Upper lobe of right lung (tissue), 1 donor: ENCODE results near the gene SYT13. TPM values are rescaled to one million over a fixed set of nuclear protein-coding genes. Genes with fewer than 3 reads are reported as not detected.

Source experiments
- ATAC-seq: fragments of 200-7000 bp; cut with Tn5 transposase; one replicate; pipeline ENCODE4 v1.9.1; 2020; ENCODE audit warnings: mild to moderate bottlenecking, moderate library complexity
- DNase-seq: peaks from one replicate; pipeline ENCODE4 v3.0.0-alpha.2; 2020
- H3K27ac ChIP-seq: fragments of 200-600 bp; one replicate; pipeline ENCODE4 v1.8.0; 2022
- H3K27me3 ChIP-seq: fragments of 200-600 bp; one replicate; pipeline ENCODE4 v1.8.0; 2022; ENCODE audit warnings: mild to moderate bottlenecking
- H3K36me3 ChIP-seq: fragments of 200-600 bp; one replicate; pipeline ENCODE4 v1.8.0; 2022
- H3K4me1 ChIP-seq: fragments of 200-600 bp; one replicate; pipeline ENCODE4 v1.8.0; 2022
- H3K4me3 ChIP-seq: fragments of 200-600 bp; one replicate; pipeline ENCODE4 v1.8.0; 2022; ENCODE audit warnings: mild to moderate bottlenecking
- H3K9me3 ChIP-seq: fragments of 200-600 bp; one replicate; pipeline ENCODE4 v1.8.0; 2022
- intact Hi-C: fragments of 100-400 bp; cut with DNase I; formaldehyde crosslinking; loops from one replicate; pipeline ENCODE4 v1.11.0; 2022
- total RNA-seq: library from RNA; stranded (reverse); fragmentation: NEBNext Ultra II Directional; extraction: Animal tissue kit (Norgen Biotek cat#: 25700); gene quantifications from one replicate; pipeline ENCODE4 v1.2.1, GENCODE V29; 2021
- TF ChIP-seq, protein P1 (sequence below): fragments of 200-600 bp; IDR thresholded peaks from one replicate; pipeline ENCODE4 v1.8.0; 2022; ENCODE audit warnings: antibody characterized with exemption
- donor health status: DM: no; HTN: yes; CAD: no; lungs with severe emphysema.

Gene SYT13
- total RNA-seq, 1 donor from 2014 or later: not detected

DNA sequence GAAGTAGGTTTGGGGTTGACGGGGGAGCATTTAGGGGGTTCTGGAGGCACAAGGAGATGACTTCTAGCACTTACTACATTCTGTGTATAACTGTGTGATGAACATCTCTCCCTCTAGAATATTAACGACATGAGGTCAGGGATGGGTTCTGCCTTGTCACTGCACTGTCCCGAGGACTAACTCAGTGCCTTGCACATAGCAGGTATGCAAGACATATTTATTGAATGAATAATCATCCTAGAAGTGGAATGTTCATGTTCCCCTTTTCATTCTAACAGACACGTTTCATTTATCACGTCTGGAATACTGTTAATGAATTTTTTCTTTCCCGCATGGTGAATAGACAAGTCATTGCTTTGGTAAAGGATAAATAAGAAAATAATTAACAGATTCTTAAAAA is 12.6 kb downstream of the SYT13 start:
- intact Hi-C loops: no loop called here
- Histone ChIP-seq H3K27ac (no peak overlapping the region), H3K27me3 (peaks cover 5% of the 10 kb centered on the region), H3K4me3 (no peak overlapping the region), H3K4me1 (no peaks in the 10 kb centered on the region), H3K9me3 (no peaks in the 10 kb centered on the region), H3K36me3 (no peaks in the 10 kb centered on the region)
- TF ChIP-seq, protein P1, sequence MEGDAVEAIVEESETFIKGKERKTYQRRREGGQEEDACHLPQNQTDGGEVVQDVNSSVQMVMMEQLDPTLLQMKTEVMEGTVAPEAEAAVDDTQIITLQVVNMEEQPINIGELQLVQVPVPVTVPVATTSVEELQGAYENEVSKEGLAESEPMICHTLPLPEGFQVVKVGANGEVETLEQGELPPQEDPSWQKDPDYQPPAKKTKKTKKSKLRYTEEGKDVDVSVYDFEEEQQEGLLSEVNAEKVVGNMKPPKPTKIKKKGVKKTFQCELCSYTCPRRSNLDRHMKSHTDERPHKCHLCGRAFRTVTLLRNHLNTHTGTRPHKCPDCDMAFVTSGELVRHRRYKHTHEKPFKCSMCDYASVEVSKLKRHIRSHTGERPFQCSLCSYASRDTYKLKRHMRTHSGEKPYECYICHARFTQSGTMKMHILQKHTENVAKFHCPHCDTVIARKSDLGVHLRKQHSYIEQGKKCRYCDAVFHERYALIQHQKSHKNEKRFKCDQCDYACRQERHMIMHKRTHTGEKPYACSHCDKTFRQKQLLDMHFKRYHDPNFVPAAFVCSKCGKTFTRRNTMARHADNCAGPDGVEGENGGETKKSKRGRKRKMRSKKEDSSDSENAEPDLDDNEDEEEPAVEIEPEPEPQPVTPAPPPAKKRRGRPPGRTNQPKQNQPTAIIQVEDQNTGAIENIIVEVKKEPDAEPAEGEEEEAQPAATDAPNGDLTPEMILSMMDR: no peak
- ATAC-seq (no peak), DNase-seq (no peak)

DNA sequence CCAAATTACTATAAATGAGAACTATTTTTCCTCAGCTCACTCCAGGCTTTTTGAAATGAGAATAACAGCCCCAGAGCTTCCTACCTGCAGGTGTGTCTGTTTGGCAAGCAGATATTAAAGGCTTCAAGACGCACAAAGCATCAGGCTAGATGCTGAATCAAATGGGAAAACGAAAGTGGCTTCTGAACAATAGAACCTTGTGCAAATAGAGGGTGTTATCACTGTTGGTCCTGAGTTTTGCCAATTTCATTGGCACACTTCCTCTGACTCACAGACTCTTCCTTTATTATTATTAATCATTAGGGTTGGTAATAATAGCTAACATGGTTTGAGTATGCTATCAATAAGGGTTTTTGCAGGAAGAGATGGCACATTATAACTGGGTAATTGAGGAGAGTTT is 13.4 kb downstream of the SYT13 start:
- peaks cover 7% of the 10 kb centered on the region for H3K27me3 ChIP-seq
- H3K4me1 ChIP-seq: no peaks in the 10 kb centered on the region
- intact Hi-C loops: no loop called here
- no peaks in the 10 kb centered on the region for H3K36me3 ChIP-seq
- TF ChIP-seq, protein P1: no peak
- no peak overlapping the region for H3K4me3 ChIP-seq
- no peak overlapping the region for H3K27ac ChIP-seq
- H3K9me3 ChIP-seq: no peaks in the 10 kb centered on the region
- ATAC-seq: no peak
- no peak for DNase-seq

DNA sequence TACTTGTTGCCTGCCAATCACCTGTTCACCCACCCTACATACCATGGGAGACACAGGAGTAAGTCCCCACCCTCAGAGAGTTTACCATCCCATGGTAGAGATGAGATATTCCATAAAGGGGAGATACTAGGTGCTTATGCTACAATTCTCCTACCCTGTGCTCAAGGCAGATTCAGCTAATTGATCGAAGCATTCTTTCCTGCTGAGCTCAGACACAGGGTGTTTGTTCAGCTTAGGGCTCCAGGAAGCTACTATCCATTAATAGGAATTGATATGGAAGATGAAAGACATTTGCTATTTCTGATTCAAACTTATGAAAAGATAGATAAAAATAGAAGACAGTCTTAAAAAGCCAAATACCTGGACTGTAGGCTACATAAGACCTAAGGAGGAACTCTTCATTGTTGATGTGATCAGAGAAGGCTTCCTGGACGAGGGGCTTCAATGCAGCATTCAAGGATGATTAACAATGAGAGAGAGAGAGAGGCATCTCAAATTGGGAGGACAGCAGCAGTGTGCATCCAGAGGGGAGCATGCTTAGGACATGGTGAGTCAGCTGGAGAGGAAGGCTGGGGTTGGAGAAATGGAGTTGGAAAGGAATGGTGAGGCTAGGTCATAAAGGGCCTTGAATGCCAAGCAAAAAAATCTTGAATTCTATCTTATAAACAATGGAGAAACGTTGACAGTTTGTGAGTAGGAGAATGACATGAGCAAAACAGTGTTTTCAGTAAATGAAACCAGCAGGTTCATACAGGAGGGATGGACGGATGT is 15.0 kb downstream of the SYT13 start:
- ATAC-seq: no peak
- intact Hi-C loops: no loop called here
- DNase-seq: no peak
- Histone ChIP-seq H3K27ac (no peak overlapping the region), H3K4me1 (no peaks in the 10 kb centered on the region), H3K4me3 (no peak overlapping the region), H3K36me3 (no peaks in the 10 kb centered on the region), H3K27me3 (peaks cover 7% of the 10 kb centered on the region), H3K9me3 (no peaks in the 10 kb centered on the region)
- TF ChIP-seq, protein P1: no peak

DNA sequence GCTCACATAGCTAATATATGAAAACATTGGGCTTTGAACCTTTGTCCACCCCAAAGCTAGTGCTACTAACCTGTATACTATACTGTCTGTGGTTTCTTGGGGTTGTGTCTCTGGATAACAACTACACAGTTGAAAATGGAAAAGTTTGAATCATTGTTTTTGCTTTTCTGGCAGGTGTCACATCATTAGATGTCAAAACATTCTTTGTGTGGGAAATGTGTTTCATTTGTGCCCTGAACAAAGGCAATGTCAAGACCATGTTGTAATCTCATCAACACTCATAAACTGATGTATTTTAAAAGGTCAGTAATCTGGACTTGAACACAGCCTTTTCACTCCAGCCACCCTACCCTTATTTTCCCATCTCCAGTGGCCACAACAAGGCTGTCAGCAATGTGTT is 16.5 kb downstream of the SYT13 start:
- DNase-seq (no peak), ATAC-seq (no peak)
- Histone ChIP-seq H3K27ac (no peak overlapping the region), H3K36me3 (no peaks in the 10 kb centered on the region), H3K4me1 (no peaks in the 10 kb centered on the region), H3K4me3 (no peak overlapping the region), H3K27me3 (peaks cover 7% of the 10 kb centered on the region), H3K9me3 (no peaks in the 10 kb centered on the region)
- TF ChIP-seq, protein P1: no peak
- intact Hi-C loops: no loop called here

DNA sequence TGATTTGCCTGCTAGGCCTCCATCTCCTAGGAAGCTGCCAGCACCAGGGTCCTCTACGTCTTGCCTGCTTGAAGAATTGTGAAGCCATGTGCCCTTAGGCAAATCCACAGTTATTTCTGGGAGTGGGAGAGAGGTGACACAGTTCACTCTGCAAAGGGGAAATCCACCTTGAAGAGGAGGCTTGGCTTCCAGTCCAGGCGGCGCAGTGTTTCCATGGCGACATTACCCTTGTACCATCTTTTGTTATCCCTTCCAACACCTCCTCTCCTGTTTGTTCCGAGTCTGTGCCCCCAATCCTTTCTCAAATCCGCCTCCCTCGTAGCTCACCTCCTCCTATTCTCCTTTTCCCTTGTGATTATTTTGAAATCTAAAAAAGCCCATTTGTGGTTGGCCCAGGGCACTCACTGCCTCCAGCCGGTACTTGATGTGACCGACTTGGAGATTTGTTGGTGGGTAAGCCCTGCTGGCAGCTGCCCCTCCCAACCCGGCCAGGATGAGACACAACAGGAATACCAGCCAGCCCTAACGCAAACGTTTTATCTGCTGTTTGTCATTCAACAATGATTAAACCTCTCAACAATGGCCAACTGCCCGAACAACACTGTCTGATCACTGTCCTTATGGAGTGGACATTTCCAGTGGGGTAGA is 18.4 kb downstream of the SYT13 start:
- no peaks in the 10 kb centered on the region for H3K4me1 ChIP-seq
- H3K36me3 ChIP-seq: no peaks in the 10 kb centered on the region
- TF ChIP-seq, protein P1: no peak
- intact Hi-C loops: no loop called here
- DNase-seq (no peak), ATAC-seq (no peak)
- H3K27me3 ChIP-seq: peaks cover 7% of the 10 kb centered on the region
- H3K4me3 ChIP-seq: no peak overlapping the region
- no peaks in the 10 kb centered on the region for H3K9me3 ChIP-seq
- H3K27ac ChIP-seq: no peak overlapping the region
